SK-N-SH (cell line): Measurements from ENCODE around the gene MGST1.

Experiments
- CTCF ChIP-seq: fragments of 200-600 bp; sonication (generic); IDR thresholded peaks from 2 replicates; pipeline ENCODE4 v1.6.1; 2017; ENCODE audit warnings: antibody characterized with exemption, mild to moderate bottlenecking, moderate library complexity
- ELF1 ChIP-seq: IDR thresholded peaks from 2 replicates; pipeline ENCODE4 v1.4.0; 2012
- EP300 ChIP-seq, 2 experiments: IDR thresholded peaks; 2 replicates each; pipeline versions ENCODE4 v1.4.0 to v1.6.1; 2012; ENCODE audit warnings: borderline replicate concordance in 1 of 2, low read depth in 1 of 2, low read length in 1 of 2
- GABPA ChIP-seq: IDR thresholded peaks from 2 replicates; pipeline ENCODE4 v1.4.0; 2012; ENCODE audit warnings: low read depth, mild to moderate bottlenecking
- JUND ChIP-seq: IDR thresholded peaks from 2 replicates; pipeline ENCODE4 v1.4.0; 2012
- MAX ChIP-seq: IDR thresholded peaks from 2 replicates; pipeline ENCODE4 v1.4.0; 2012; ENCODE audit warnings: low read depth
- NFIC ChIP-seq: IDR thresholded peaks from 2 replicates; pipeline ENCODE4 v1.4.0; 2012; ENCODE audit warnings: borderline replicate concordance
- POLR2AphosphoS5 ChIP-seq: IDR thresholded peaks from 2 replicates; pipeline ENCODE4 v1.6.1; 2012; ENCODE audit warnings: low read depth, low read length
- RFX5 ChIP-seq: IDR thresholded peaks from 2 replicates; pipeline ENCODE4 v1.6.1; 2012; ENCODE audit warnings: mild to moderate bottlenecking, improper control_type of control experiment, low read length
- SIN3A ChIP-seq: IDR thresholded peaks from 2 replicates; pipeline ENCODE4 v1.6.1; 2012; ENCODE audit warnings: low read depth, mild to moderate bottlenecking, low read length, moderate library complexity, borderline replicate concordance
- TAF1 ChIP-seq: IDR thresholded peaks from 2 replicates; pipeline ENCODE4 v1.6.1; 2012; ENCODE audit warnings: low read depth, mild to moderate bottlenecking, low read length, moderate library complexity, borderline replicate concordance
- USF2 ChIP-seq: fragments of 150-350 bp; IDR thresholded peaks from 2 replicates; pipeline ENCODE4 v1.6.1; 2017; ENCODE audit warnings: antibody characterized with exemption, low read length, low read depth, borderline replicate concordance
- YY1 ChIP-seq: IDR thresholded peaks from 2 replicates; pipeline ENCODE4 v1.4.0; 2012; ENCODE audit warnings: low read depth, mild to moderate bottlenecking

- TF ChIP-seq CTCF (no peak), USF2 (no peak), NFIC (no peak), POLR2AphosphoS5 (no peak), YY1 (no peak), ELF1 (no peak), JUND (no peak), TAF1 (no peak), SIN3A (no peak), EP300 (IDR thresholded peaks at IDR 0.05; ENCODE audit: borderline replicate concordance in 1 of 2, low read depth in 1 of 2, low read length in 1 of 2) (no peak), MAX (no peak), RFX5 (no peak), GABPA (no peak)
Measured at GRCh38 chr12:16310934-16311333, 36.5 kb upstream of the MGST1 start.
